OCI-LY7 (cell line): ENCODE measurements around the gene TP53I11. TPM values are rescaled to one million over a fixed set of nuclear protein-coding genes. Genes with fewer than 3 reads are reported as not detected.

Experiments used
- BruUV-seq: library from RNA; stranded (reverse); fragments of 400-500 nt; replicated peaks from 2 replicates; lab custom pipeline; 2021; lab: Mats Ljungman, UMichigan
- CTCF ChIA-PET: fragments of 300-600 bp; sonication (Branson Sonifier 250); formaldehyde crosslinking; loops from one replicate; lab custom pipeline; 2022; ENCODE audit warnings: antibody characterized with exemption; ENCODE audit not compliant: unreplicated experiment; lab: Charles Lee
- POLR2A ChIA-PET: fragments of 300-600 bp; sonication (Branson Sonifier 250); formaldehyde crosslinking; loops from one replicate; lab custom pipeline; 2022; ENCODE audit warnings: antibody characterized with exemption; lab: Charles Lee
- DNase-seq: peaks from one replicate; pipeline ENCODE4 v3.0.0-alpha.2; 2015; ENCODE audit warnings: low spot score
- H2AFZ ChIP-seq: fragments of 200-600 bp; sonication (generic), shearing (Covaris generic); 2 replicates; pipeline ENCODE4 v1.6.1; 2014; ENCODE audit warnings: mild to moderate bottlenecking, antibody characterized with exemption, low read length, moderate library complexity
- H3K27ac ChIP-seq: fragments of 200-600 bp; sonication (generic); 2 replicates; pipeline ENCODE4 v1.5.1; 2014; ENCODE audit warnings: mixed run types, low read depth, mild to moderate bottlenecking, moderate library complexity, low read length, inconsistent platforms; ENCODE audit not compliant: poor library complexity, severe bottlenecking
- H3K36me3 ChIP-seq: fragments of 200-600 bp; sonication (generic); 2 replicates; pipeline ENCODE4 v1.6.1; 2014; ENCODE audit warnings: mild to moderate bottlenecking, antibody characterized with exemption, low read length, moderate library complexity, mixed read lengths; ENCODE audit not compliant: insufficient read depth
- H3K4me1 ChIP-seq: fragments of 200-600 bp; sonication (generic); 2 replicates; pipeline ENCODE4 v1.5.1; 2014; ENCODE audit warnings: mild to moderate bottlenecking, low read length; ENCODE audit not compliant: insufficient read depth, poor library complexity, severe bottlenecking
- H3K4me2 ChIP-seq: fragments of 200-600 bp; sonication (generic); 2 replicates; pipeline ENCODE4 v1.6.1; 2014; ENCODE audit warnings: mild to moderate bottlenecking, low read length
- H3K4me3 ChIP-seq: fragments of 200-600 bp; sonication (generic); 2 replicates; pipeline ENCODE4 v1.5.1; 2014; ENCODE audit warnings: mild to moderate bottlenecking, low read depth, low read length; ENCODE audit not compliant: poor library complexity, severe bottlenecking
- H3K79me2 ChIP-seq: fragments of 200-600 bp; sonication (generic); 2 replicates; pipeline ENCODE4 v1.6.1; 2016; ENCODE audit warnings: low read depth, mild to moderate bottlenecking, low read length, moderate library complexity, mixed read lengths; ENCODE audit not compliant: insufficient read depth
- H3K9me2 ChIP-seq: fragments of 200-600 bp; sonication (generic); 2 replicates; pipeline ENCODE4 v1.6.1; 2016; ENCODE audit warnings: mild to moderate bottlenecking, low read length, mixed read lengths; ENCODE audit not compliant: insufficient read depth
- H3K9me3 ChIP-seq: fragments of 200-600 bp; sonication (generic); 2 replicates; pipeline ENCODE4 v1.6.1; 2014; ENCODE audit warnings: mild to moderate bottlenecking, mixed run types, low read length, mixed read lengths
- H4K20me1 ChIP-seq: fragments of 200-600 bp; sonication (generic); 2 replicates; pipeline ENCODE4 v1.6.1; 2014; ENCODE audit warnings: mild to moderate bottlenecking, antibody characterized with exemption, low read length, moderate library complexity, mixed read lengths; ENCODE audit not compliant: insufficient read depth
- CTCF ChIP-seq: fragments of 200-600 bp; sonication (generic); conservative IDR thresholded peaks from 2 replicates; pipeline ENCODE4 v1.5.1; 2014; ENCODE audit warnings: mild to moderate bottlenecking, antibody characterized with exemption, low read length, moderate library complexity, mixed read lengths
- EZH2phosphoT487 ChIP-seq: fragments of 200-600 bp; sonication (generic); IDR thresholded peaks from 2 replicates; pipeline ENCODE4 v1.6.1; 2018; ENCODE audit warnings: low read depth, borderline replicate concordance, mild to moderate bottlenecking, mixed run types, antibody characterized with exemption, low read length, moderate library complexity, mixed read lengths
- intact Hi-C: fragments of 100-400 bp; cut with micrococcal nuclease; formaldehyde crosslinking; loops from one replicate; pipeline ENCODE4 v1.10.0; 2022; ENCODE audit not compliant: unreplicated experiment
- total RNA-seq, 2 experiments: library from RNA; depleted of rRNA in 1 of 2; stranded (reverse); fragments of >200 nt in 1 of 2; shearing (Covaris generic) in 1 of 2; gene quantifications; 2 replicates each; pipeline ENCODE4 v1.2.3, GENCODE V29; 2014 to 2022

The TP53I11 gene
- total RNA-seq, 2 experiments from 2014 or later: 0.25 to 0.51 TPM

- no peak overlapping the region for H3K27ac ChIP-seq
- H3K36me3 ChIP-seq: no peaks in the 10 kb centered on the region
- BruUV-seq: no TSS peak
- H3K4me2 ChIP-seq: no peak overlapping the region
- ChIA-PET POLR2A (no interaction called here), CTCF (no interaction called here)
- peaks cover 6% of the 10 kb centered on the region for H3K4me1 ChIP-seq
- DNase-seq: no peak
- H3K9me3 ChIP-seq: no peaks in the 10 kb centered on the region
- intact Hi-C loops: loop anchor here (5.0 to 10.0 kb wide), 2 partner anchors 197 to 359 kb away; no protein-coding TSS in a partner anchor
- no peaks in the 10 kb centered on the region for H4K20me1 ChIP-seq
- H3K9me2 ChIP-seq: no peaks in the 10 kb centered on the region
- H3K4me3 ChIP-seq: no peak overlapping the region
- H2AFZ ChIP-seq: no peak overlapping the region
- TF ChIP-seq CTCF: no peak
- TF ChIP-seq EZH2phosphoT487: no peak
- no peaks in the 10 kb centered on the region for H3K79me2 ChIP-seq
Observed at GRCh38 chr11:44914105-44914504, 36.6 kb downstream of the TP53I11 start.

GRCh38 chr11:44913502-44913901 lies 37.2 kb downstream of the TP53I11 start:
- TF ChIP-seq EZH2phosphoT487: no peak
- TF ChIP-seq CTCF: no peak
- Histone ChIP-seq H3K9me2 (no peaks in the 10 kb centered on the region), H3K4me2 (no peak overlapping the region), H3K27ac (no peak overlapping the region), H3K4me1 (peaks cover 6% of the 10 kb centered on the region), H2AFZ (no peak overlapping the region), H3K79me2 (no peaks in the 10 kb centered on the region), H3K9me3 (no peaks in the 10 kb centered on the region), H4K20me1 (no peaks in the 10 kb centered on the region), H3K4me3 (no peak overlapping the region), H3K36me3 (no peaks in the 10 kb centered on the region)
- ChIA-PET CTCF (no interaction called here), POLR2A (no interaction called here)
- BruUV-seq: no TSS peak
- intact Hi-C loops: loop anchor here (5.0 to 10.0 kb wide), 2 partner anchors 196 to 359 kb away; no protein-coding TSS in a partner anchor
- no peak for DNase-seq

GRCh38 chr11:44912270-44912987 lies 38.3 kb downstream of the TP53I11 start:
- no peak overlapping the region for H3K4me2 ChIP-seq
- peaks cover 6% of the 10 kb centered on the region for H3K4me1 ChIP-seq
- H3K79me2 ChIP-seq: no peaks in the 10 kb centered on the region
- no peaks in the 10 kb centered on the region for H3K9me3 ChIP-seq
- H3K4me3 ChIP-seq: no peak overlapping the region
- BruUV-seq: no TSS peak
- TF ChIP-seq EZH2phosphoT487 (no peak), CTCF (no peak)
- DNase-seq: no peak
- no peak overlapping the region for H2AFZ ChIP-seq
- POLR2A ChIA-PET: no interaction called here
- H3K9me2 ChIP-seq: no peaks in the 10 kb centered on the region
- intact Hi-C loops: loop anchor here (5.0 to 10.0 kb wide), 2 partner anchors 195 to 358 kb away; no protein-coding TSS in a partner anchor
- no peaks in the 10 kb centered on the region for H3K36me3 ChIP-seq
- CTCF ChIA-PET: interaction anchor here (0.6 kb wide), 2 partner anchors 81 to 338 kb away, joined by 3 read pairs; no protein-coding TSS in a partner anchor
- no peaks in the 10 kb centered on the region for H4K20me1 ChIP-seq
- H3K27ac ChIP-seq: no peak overlapping the region
